ENCODE data around the gene CEP104.

CEP104 gene

DNA sequence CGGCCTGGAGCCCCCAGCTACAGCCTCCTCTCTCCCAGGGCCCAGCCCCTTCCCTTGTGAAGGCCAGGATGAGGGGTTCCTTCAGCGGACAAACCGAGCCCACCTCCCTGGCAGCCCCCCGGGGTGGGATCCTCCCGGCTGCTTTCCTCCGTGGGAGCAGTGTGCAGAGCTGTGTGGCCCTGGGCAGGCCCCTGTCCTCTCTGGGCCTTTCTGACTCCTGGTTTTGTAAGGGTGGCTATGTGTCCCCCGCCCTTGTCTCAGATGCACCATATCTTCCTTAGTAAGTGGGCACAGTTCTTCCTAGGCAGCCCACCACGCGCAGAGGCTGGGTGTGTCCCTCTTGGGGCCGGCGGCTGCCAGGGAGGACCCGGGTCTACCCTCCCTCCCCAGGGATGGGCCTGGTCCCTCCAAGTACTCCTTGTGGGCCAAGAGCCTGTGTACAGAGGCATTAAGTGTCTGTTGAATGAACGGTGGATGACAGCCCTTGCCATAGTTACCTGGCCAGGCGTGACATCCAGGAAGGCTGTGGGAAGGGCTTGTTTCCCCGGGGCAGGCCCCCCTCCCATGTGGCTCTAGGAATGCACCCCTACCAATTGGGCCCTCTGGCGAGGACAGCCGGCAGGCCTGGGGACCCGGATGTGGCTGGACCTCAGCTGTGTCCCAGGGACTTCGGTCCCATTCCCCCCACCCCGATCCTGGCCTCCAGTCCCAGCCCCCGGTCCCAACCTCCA, 80.6 kb downstream of the CEP104 start:
- DNase-seq = no peak

DNA sequence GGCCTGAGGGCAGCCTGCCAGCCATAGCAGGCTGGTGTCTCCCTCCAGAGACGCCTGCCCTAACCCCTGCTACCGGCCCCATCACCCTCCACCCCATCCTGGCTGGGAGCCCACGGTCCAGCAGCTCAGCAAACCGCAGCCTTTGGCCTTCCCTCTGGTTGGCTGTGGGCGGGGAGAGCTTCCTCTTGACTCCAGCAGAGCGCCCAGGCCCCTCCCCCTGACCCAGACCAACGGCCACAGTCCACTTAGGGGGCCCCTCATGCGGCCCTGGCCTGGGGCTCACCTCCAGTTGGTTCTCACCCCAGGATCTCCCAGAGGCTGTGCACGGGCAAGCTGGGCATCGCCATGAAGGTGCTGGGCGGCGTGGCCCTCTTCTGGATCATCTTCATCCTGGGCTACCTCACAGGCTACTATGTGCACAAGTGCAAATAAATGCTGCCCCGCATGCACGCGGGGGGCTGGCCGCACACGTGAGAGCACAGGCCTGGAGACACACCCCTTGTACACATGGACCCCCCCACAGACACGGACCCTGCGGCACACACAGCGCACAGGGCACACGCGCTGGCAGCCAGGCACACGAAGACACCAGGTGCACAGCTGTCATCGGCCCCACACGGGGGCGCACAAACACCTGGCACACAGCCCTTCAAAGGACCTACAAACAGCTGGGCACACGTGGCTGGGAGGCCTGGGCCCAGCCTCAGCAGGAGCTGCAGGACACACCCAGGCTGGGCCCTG, 81.4 kb downstream of the CEP104 start:
- DNase-seq = peak; percentile 59

DNA sequence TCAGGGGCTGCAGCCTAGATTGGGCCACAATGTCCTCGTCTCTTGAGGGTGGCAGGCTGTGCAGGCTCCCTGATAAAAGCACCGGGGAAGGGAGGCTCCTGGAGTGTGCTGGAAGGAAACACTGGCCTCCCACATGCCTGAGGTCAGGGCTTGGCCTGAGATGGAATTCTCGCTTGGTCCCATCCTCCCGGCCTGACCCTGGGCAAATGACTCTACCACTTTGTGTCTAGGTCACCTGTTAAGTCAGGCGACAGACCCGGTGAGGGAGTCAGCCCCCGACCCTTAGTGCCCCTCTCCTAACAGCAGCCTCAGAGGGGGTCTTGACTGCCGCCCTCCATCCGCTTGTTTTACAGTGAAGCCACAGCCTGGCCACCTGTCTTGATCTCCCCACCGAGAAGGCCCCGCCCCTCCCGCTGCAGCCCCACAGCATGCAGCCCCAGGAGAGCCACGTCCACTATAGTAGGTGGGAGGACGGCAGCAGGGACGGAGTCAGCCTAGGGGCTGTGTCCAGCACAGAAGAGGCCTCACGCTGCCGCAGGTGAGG, 82.0 kb downstream of the CEP104 start:
- no peak for DNase-seq

DNA sequence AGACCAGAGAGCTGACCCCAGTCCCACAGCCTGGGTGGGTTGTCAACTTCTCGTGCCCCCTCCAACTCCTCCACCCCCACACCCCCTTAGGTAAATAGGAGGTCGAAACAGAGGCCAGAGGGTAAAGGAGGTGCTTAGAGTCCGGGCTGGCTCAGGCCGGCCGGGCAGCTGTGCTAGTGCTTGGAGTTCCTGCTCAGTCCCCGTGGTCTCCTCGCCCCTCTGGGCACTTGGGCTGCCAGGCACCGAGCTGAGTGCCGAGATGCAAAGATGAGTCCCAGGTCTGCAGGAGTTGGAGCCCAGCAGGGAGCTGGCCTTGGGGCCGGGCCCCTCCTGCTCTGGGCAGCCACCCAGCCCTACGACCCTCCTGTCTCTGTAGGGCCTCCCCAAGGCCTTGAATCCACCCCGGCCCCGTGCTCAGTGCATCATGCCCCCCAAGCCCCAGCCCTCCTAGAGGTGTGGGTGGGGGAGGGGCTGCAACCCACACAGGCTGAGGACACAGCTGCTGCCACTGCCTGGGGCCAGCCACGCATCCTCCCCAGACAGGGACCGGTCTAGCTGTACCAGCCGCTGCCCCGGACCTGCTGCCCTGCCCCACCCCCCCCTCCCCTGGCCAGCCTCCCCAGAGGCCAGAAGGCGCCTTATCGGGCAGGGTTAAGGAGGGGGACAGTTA, 82.6 kb downstream of the CEP104 start:
- no peak for DNase-seq

DNA sequence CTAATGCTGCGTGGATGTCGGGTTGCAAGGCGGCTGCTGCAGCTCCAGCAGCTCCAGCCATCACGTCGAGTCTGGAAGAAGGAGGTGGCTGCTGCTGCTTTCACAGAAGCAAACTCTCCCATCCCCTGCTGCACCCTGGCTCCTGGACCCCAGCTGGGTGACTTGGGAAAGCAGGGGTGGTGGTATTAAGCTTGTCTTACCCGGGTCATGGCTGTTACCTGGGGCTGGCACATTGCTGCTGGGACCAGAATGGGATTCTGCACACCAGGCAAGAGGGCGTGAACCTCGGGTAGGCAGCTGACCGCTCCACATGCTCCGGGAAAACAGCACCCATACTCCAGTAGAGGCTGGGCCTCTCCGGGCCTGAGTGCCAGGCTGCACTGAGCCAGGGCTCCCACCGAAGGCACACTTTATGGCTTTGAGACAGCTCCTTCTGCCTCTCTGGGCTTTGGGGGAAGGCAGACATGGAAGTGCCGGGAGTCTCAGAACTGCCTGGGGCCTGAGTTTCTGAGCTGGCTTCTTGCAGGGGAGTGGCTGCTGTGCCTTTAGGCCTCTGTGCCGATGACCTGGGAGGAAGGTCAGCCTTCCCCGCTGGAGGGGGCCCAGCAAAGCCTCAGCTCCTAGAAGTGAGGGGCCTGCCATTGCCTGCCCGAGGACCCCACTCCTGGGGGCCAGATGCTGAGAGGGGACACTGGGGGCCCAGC, 83.3 kb downstream of the CEP104 start:
- no peak for DNase-seq

DNA sequence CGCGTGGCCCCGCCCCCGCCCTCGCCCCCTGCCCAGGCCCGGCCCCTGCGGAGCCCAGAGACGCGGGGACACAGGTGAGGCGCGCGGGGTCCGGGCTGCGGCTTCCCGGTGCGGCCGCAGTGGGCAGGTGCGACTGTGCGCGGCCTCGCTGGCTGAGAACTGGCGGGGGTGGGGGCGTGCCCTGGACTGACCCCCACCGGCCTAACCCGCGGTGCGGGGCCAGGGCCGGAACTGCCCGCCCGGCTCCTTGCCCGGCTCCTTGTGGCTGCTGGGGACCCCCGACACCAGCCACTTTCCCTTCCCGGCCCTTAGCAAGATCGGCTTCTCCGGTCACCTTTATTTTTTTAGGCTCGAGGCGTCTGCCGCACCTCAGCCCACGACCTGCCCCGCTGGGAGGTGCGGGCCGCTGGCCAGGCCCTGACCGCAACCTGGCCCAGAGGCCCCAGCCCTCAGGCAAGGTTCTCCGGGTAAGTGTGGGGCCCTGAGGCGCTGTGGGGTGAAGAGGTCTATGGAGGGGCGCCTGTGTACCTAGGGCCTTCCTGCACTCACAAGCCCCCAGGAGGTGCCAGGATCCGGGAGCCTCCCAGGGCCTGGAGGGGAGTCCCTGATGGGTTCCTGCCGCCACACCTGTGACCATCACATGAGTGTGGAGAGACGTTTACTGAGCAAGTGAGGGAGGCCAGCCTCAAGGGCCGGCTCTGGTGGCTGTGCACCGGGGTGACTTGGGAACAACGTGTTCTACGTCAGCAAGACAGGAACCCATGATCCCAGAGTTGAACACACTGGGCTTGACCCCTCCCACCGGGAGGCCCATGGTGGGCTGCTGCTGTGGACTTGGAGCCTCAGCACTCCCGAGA, 84.1 kb downstream of the CEP104 start, which contains the start of gene SMIM1:
SMIM1 (plus strand) TSS at position 35 of the 857 bp plus-strand sequence. CDS start 2,625 bp downstream, outside the sequence.
- DNase-seq = no peak

DNA sequence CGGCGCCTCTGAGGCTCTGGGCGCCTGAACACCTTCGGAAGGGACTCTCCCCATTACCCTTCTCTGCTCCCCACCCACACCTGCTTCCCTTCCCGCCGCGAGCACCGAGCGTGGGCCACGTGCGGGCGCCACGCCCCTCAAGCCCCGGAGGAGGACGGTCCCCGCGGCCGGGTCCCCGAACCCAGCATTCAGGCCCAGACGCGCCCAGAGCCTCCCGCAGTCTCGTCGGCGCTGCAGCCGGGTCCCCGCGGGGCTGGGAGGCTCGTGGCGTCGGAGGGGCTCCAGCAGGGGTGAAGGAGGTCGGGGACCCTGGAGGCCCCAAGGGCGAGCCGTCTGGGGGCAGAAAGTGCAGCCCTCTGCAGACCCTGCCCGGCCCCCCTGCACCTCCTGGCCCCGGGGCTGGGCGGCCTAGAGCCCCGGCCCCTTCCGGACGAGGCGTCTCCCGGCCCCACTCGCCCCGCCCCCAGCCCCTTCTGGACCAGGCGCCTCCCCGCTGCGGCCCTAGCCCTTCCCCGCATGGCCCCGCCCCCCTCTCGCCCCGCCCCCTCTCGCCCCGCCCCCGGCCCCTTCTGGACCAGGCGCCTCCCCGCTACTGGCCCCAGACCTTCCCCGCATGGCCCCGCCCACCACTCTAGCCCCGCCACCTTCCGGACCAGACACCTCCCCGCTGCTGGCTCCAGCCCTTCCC, 84.8 kb downstream of the CEP104 start:
- peak; percentile 94 for DNase-seq

DNA sequence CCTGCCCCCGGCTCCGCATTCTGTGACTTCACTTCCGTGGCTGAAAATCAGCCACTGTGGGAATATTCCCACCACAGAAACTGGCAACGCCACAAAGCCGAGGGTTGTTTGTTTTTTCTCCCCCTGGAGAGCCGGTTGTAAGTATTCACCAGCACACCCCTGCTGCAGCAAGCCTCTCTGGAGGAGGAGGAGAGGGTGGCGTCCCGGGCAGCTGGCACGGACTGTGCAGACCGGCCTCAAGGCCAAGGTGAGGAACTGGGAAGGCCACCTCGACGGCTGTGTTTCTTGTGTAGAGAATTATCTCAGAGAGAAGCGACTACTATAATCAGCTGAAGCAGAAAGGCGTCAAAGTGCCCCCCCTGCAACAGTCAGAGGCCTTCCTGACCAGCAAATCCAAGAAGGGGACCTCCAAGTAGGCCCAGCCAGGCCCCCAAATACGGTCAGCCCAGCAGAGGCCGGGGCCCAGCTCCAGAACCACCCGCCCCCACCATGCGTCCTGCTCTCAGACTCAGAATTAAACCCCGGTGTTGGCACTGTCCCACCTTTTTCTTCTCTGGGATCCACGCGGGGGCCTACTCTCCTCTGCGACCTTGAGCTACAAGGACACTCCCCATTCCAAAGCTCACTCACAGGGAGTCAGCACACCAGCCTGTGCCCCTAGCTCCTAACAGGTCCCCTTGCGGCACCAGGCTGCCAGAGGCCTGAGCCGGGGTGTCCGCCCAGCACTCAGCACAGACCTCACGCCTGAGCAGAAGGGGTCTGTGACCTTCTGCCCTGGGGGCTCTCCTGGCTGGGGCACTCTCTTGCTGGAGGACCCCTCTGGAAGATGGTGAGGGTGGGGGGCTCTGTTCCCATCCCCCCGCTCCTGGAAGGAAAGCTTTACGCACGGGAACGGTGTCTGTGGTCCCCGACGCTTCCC, 85.6 kb downstream of the CEP104 start:
- no peak for DNase-seq

DNA sequence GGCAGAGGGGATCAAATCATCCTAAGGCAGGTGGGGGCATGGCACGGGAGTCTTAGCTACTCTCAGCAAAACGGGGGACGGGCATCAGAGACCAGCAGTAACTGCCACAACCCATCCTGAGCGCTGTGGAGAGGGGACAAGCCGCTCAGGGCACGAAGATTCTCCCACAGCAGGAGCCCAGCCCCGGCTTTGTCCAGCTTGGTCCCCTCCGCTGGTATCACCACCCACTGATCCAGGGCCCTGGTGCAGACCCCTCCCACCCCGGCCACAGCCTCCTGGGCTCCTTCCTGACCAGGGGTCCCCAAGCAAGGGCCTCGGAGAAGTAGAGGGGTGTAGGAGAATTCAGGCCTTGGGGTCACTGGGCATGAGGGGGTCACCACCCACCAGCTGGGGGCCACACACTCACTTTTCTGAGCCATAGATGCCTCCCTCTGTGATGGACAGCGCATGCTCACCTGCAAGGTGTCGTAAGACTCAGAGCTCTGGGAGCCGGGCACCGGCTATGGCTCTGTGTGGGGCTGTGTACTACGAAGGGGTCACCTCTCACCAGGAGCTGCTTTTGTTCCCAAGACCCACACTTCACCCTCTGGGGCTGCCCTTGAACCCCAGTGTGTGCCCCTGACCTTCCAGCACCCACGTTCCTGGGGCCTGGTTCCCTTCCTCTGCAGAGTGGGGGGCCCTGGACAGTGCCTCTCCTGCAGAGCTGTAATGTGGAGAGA, 86.8 kb downstream of the CEP104 start:
- no peak for DNase-seq

DNA sequence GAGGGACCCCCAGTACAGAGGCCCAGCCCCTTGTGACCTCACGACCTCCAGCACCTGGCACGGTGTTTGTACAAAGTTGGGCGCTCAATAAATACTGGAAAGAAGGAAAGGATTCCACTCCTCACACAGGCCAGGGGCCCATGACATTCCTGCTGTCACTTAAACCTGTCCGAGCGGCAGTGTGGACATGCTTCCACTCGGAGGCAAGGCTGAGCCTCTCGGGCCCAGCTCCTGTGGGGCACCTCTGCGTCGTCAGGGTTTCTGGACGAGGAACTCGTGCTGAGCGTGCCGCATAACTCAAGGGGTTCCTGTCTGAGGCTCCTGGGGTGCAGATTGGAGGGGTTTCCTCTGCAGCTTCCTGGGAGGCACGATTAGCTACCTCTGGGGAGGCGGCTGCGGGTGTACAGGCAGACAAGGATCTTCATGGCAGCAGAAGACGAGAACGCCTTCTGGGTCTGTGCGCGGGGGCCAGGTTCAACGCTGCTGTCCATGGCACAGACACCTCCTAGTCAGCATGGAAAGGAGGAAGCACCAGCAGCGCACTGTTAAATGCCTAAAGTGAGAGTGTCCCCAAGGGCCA, 88.1 kb downstream of the CEP104 start:
- DNase-seq = no peak

DNA sequence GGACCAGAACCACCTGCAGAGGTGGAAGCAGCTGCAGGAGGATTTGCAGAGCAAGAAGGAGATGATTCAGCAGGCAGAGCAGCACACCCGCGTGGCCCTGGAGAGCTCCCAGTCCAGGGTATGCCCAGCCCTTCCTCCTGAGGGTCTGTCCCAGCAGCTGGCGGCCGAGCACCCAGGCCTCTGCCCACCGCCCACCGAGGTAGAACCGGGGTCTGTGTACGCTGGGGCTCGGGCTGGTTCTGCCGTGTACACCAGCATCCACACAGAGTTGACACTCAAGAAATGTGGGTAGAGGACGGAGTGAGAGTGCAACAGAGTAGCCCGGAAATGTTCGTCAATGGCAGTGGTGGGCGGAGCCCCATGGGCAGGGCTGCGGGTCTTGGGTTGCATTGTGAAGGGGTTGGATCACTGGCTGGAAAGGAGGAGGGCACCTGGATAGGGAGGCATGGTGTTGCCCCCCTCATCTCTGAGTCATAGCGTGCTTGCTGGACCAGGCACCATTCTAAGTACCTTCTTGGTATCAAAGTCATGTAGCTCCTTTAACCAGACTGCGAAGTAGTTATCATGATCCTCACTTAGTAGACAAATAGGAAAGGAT, 89.6 kb downstream of the CEP104 start:
- no peak for DNase-seq

DNA sequence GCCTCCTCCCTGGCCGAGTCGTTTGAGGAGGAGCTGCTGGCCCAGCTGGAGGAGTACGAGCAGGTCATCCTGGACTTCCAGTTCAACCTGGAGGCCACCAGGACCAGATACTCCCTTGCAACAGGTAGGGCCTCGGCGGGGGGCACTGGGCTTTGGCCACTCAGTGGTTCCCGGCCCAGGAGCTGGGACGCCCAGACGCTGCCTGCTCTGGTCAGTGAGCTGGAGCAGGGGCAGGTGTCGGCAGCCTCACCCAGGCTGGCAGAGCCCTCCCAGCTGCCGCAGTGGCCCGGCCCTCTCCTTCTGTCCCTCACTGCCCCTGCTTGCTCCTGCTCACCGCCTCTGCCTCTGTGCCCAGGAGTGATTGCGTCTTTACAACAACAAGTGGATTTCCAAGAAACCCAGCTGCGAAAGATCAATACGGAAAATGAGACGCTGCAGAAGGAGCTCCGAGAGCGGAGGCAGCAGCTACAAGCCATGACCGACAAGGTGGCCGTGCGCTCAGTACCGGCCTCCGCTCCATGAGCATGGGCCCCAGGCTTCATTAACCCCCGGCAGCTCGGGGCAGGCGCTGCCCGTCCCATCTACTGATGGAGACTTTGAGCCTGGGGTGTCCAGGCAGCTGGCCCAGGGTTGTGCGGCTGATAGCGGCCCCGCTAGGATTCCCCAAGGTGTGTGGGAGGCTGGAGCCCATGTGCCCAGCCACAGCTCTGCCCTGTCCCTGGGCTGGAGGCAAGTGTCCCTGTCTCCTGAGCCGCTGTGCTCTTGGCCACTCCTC, 93.5 kb downstream of the CEP104 start:
- no peak for DNase-seq

DNA sequence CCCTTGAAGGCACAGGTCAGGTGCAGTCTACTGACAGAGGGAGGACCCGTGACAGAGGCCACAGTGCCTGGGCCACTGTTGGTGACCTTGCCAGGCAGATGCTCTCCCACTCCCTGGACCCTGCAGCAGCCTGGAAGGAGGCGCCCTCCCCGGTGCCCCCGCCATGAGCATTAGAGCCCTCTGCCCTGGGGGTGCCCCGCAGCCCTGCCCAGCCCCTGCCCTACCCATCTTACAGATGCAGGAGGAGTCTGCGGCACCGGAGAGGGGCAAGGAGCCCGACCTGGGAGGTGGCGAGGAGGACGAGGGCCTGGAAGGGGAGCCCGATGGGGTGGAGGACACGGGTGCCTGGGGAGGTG, 94.2 kb downstream of the CEP104 start:
- no peak for DNase-seq

DNA sequence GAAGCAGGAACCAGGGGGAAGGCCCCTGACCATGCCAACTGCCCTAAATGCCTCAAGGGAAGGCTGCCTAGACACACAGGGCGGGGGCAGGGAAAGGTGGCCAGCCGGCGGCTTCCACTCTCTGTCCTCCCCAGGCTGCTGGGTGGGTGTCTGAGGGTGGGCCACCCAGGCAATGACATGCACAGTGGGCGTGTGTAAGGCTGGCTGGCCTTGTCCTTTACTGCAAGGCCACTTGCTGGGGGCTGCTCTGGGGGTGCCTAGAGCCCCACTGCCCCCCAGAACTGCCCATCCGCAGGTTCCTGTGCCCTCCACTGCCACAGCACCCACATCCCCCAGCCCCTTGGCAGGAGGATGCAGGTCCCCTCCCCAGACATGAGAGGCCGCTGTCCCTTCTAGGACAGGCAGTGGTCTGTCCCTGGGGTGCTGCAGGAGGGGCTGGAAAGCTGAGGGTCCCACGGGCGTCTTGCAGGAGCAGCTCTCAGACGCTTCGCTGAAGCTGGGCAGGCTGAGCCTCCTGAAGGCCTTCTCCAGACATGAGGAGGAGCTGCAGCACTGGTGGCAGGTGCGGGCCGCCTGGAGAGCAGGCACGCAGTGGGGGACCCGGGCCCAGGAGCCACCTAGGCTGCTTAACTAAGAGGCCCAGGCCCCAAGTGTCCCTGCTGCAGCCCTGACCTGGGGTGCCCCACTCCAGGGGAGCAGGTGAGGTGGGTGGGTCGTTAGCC, 94.7 kb downstream of the CEP104 start:
- no peak for DNase-seq
